ENCODE results near the gene MAGEB3.

Gene MAGEB3

DNA sequence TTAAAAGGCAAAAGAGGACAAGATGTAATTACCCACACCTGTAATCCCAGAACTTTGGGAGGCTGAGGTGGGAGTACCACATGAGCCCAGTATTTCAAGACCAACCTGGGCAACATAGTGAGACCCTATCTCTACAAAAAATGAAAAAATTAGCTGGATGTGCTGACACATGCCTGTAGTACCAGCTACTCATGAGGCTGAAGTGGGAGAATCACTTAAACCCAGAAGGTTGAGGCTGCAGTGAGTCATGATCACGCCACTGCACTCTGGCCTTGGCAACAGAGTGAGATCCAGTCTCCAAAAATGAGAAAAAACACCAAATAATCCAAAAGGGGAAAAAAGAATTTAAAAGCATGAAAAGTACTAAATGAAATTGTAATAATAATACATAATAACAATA is 47.9 kb downstream of the MAGEB3 start:
- no peak for DNase-seq

DNA sequence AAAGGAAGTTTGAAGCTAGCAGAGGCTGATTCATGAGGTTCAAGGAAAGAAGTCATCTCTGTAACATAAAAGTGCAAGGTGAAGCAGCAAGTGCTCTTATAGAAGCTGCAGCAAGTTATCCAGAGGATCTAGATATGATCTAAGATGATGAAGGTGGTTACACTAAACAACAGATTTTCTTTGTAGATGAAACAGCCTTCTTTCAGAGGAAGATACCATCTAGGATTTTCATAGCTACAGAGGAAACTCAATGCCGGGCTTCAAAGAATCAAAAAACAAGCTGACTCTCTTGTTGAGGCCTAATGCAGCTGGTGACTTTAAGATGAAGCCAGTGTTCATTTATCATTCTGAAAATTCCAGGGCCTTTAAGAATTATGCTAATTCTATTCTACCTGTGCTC is 50.0 kb downstream of the MAGEB3 start:
- no peak for DNase-seq

DNA sequence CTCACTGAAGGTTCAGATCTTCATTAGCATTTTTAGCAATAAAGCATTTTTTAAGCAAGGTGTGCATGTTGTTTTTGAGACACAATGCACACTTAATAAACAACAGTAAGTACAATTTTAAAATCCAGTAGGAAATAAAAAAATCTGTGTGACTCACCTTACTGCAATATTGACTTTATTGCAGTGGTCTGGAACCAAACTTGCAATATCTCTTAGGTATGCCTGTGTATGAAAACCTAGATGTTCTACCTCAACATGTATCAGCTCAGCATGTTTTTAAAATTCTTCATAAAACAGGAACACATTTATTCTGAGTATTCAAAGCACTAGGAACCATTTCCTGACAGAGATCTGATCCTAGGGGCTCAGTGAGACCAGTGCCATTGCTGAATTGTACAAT is 52.1 kb downstream of the MAGEB3 start:
- DNase-seq = no peak

DNA sequence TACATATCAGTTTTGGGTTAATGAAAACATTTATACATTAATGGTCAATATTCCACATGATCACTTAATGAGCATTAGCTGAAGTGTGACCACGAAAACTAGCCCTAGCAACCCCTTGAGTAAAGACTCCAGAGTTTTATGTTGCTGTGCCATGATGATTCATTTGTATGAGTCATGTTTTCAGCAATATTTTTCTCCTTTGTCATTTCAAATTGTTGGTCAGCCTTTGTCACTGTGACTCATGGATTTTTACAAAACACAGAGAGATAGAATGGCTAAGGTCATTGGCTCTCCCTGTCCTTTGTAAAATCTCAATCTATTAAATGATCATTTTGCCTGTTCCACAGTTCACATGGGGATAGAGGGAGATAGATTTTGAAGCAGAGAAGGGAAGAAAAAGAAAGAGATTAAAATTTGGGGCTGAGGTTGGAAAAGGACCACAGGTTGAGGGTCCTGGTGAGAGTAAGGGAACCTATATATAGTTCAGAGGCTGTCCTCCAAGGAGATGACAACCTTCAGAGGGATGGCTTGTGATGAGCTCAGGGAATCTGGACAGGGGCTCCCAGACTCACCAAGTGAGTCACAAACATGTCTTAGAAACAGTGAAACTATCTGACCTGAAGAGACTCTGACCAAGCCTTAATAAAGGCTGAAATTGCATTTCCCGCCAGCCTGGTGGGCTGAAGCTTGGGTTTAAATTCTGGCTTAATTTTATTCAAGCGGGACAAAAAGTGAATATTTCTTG is 53.2 kb downstream of the MAGEB3 start:
- no peak for DNase-seq
